A549 (cell line): ENCODE results near the gene HILPDA. TPM values are rescaled to one million over a fixed set of nuclear protein-coding genes. Genes with fewer than 3 reads are reported as not detected.

Source experiments
- ATAC-seq, 2 experiments: fragments of 200-7000 bp in 1 of 2; fragments of >200 bp in 1 of 2; cut with Nextera tagmentation in 1 of 2; cut with Tn5 transposase in 1 of 2; 3 replicates each; pipeline versions ENCODE4 v1.8.0 to v1.9.1; 2018 to 2020; ENCODE audit warnings: mild to moderate bottlenecking in 1 of 2, moderate library complexity in 1 of 2
- CTCF ChIA-PET: fragments of 300-600 bp; sonication (Branson Sonifier 250); formaldehyde crosslinking; extraction: SDS; loops from one replicate; lab custom pipeline; 2021; ENCODE audit warnings: antibody characterized with exemption, inconsistent platforms; lab: Yijun Ruan, JAX
- POLR2A ChIA-PET: fragments of 350-600 bp; formaldehyde crosslinking; extraction: SDS; loops from one replicate; lab custom pipeline; 2021; ENCODE audit warnings: antibody characterized with exemption, inconsistent platforms; lab: Yijun Ruan, JAX
- DNase-seq, 2 experiments: peaks; one replicate each; pipeline versions ENCODE4 v3.0.0 to v3.0.0-alpha.2; 2011 to 2016; ENCODE audit warnings: low read depth in 1 of 2, low spot score in 1 of 2
- FAIRE-seq: peaks from 2 replicates; lab custom pipeline; 2011; peaks lifted over from hg19 to GRCh38; lab: Jason Lieb, UNC
- H3K27ac ChIP-seq, 2 experiments: fragments of >200 bp; sonication (Bioruptor Twin); formaldehyde crosslinking; 3 replicates each; pipeline ENCODE4 v1.5.1; 2016 to 2017
- H3K4me1 ChIP-seq: fragments of >200 bp; sonication (Bioruptor Twin); formaldehyde crosslinking; 3 replicates; pipeline ENCODE4 v1.6.1; 2016
- H3K4me2 ChIP-seq: fragments of >200 bp; sonication (Bioruptor Twin); formaldehyde crosslinking; 3 replicates; pipeline ENCODE4 v1.6.1; 2016
- H3K4me3 ChIP-seq: fragments of >200 bp; sonication (Bioruptor Twin); formaldehyde crosslinking; 3 replicates; pipeline ENCODE4 v1.5.1; 2016
- H3K9me3 ChIP-seq: fragments of >200 bp; sonication (Bioruptor Twin); formaldehyde crosslinking; 3 replicates; pipeline ENCODE4 v1.6.1; 2016
- BHLHE40 ChIP-seq: IDR thresholded peaks from 2 replicates; pipeline ENCODE4 v1.6.1; 2012; ENCODE audit warnings: low read depth, low read length, inconsistent platforms
- CBX8 ChIP-seq: fragments of 200-600 bp; sonication (generic); IDR thresholded peaks from 2 replicates; pipeline ENCODE4 v1.6.1; 2016
- CHD4 ChIP-seq: fragments of 200-600 bp; sonication (generic); IDR thresholded peaks from 2 replicates; pipeline ENCODE4 v1.6.1; 2016; ENCODE audit warnings: antibody characterized with exemption, mild to moderate bottlenecking, borderline replicate concordance
- E2F6 ChIP-seq: IDR thresholded peaks from 2 replicates; pipeline ENCODE4 v1.6.1; 2012; ENCODE audit warnings: low read depth, borderline replicate concordance
- EHF ChIP-seq: fragments of 250-450 bp; sonication (Bioruptor Pico); IDR thresholded peaks from 2 replicates; pipeline ENCODE4 v1.5.0; 2020; ENCODE audit warnings: mild to moderate bottlenecking
- EP300 ChIP-seq, 2 experiments: fragments of >200 bp; sonication (Bioruptor Twin); formaldehyde crosslinking; IDR thresholded peaks; 2 replicates in 1 of 2; 3 replicates in 1 of 2; pipeline ENCODE4 v1.6.1; 2016 to 2017
- ESRRA ChIP-seq: fragments of 150-350 bp; IDR thresholded peaks from 2 replicates; pipeline ENCODE4 v1.6.1; 2014; ENCODE audit warnings: mild to moderate bottlenecking, low read length, borderline replicate concordance
- FOSB ChIP-seq: fragments of 250-450 bp; sonication (Bioruptor Pico); IDR thresholded peaks from 2 replicates; pipeline ENCODE4 v1.5.0; 2020; ENCODE audit warnings: mild to moderate bottlenecking, moderate library complexity
- FOSL2 ChIP-seq, 2 experiments: fragments of 450-650 bp in 1 of 2; fragments of >200 bp in 1 of 2; sonication (Bioruptor Twin) in 1 of 2; formaldehyde crosslinking; IDR thresholded peaks; 2 replicates each; pipeline versions ENCODE4 v1.5.0 to v1.6.1; 2016 to 2020; ENCODE audit warnings: mild to moderate bottlenecking in 1 of 2, moderate library complexity in 1 of 2
- FOXS1 ChIP-seq: fragments of 250-450 bp; sonication (Bioruptor Pico); IDR thresholded peaks from 2 replicates; pipeline ENCODE4 v1.5.0; 2020; ENCODE audit warnings: mild to moderate bottlenecking, moderate library complexity
- HOXA7 ChIP-seq: fragments of 250-450 bp; sonication (Bioruptor Pico); IDR thresholded peaks from 2 replicates; pipeline ENCODE4 v1.5.0; 2020; ENCODE audit warnings: mild to moderate bottlenecking, moderate library complexity
- HOXB13 ChIP-seq: fragments of 250-450 bp; sonication (Bioruptor Pico); IDR thresholded peaks from 2 replicates; pipeline ENCODE4 v1.5.0; 2020; ENCODE audit warnings: low read depth, mild to moderate bottlenecking, moderate library complexity
- JUN ChIP-seq, 2 experiments: fragments of >200 bp; sonication (Bioruptor Twin); formaldehyde crosslinking; IDR thresholded peaks; 2 replicates in 1 of 2; 3 replicates in 1 of 2; pipeline ENCODE4 v1.6.1; 2016 to 2017
- JUNB ChIP-seq: fragments of >200 bp; sonication (Bioruptor Twin); formaldehyde crosslinking; IDR thresholded peaks from 2 replicates; pipeline ENCODE4 v1.6.1; 2016
- KDM1A ChIP-seq: fragments of 200-600 bp; sonication (generic); IDR thresholded peaks from 2 replicates; pipeline ENCODE4 v1.6.1; 2016; ENCODE audit warnings: low read depth, mild to moderate bottlenecking
- KDM5A ChIP-seq: fragments of 200-600 bp; sonication (generic); IDR thresholded peaks from 2 replicates; pipeline ENCODE4 v1.6.1; 2016; ENCODE audit warnings: antibody characterized with exemption, mild to moderate bottlenecking
- MAX ChIP-seq: IDR thresholded peaks from 2 replicates; pipeline ENCODE4 v1.6.1; 2012
- MAZ ChIP-seq: fragments of 150-350 bp; IDR thresholded peaks from 2 replicates; pipeline ENCODE4 v1.6.1; 2014; ENCODE audit warnings: antibody characterized with exemption, low read depth, low read length, borderline replicate concordance
- MYC ChIP-seq: IDR thresholded peaks from 2 replicates; pipeline ENCODE4 v1.6.1; 2012; ENCODE audit warnings: mild to moderate bottlenecking, inconsistent platforms, low read length, improper control_type of control experiment, borderline replicate concordance
- NPAS2 ChIP-seq: fragments of 250-450 bp; sonication (Bioruptor Pico); IDR thresholded peaks from 2 replicates; pipeline ENCODE4 v1.8.0; 2022; ENCODE audit warnings: mild to moderate bottlenecking, moderate library complexity, borderline replicate concordance
- PBX3 ChIP-seq: IDR thresholded peaks from 2 replicates; pipeline ENCODE4 v1.6.1; 2012
- POLR2A ChIP-seq: IDR thresholded peaks from 2 replicates; pipeline ENCODE4 v1.6.1; 2012; ENCODE audit warnings: mild to moderate bottlenecking, low read length
- POLR2AphosphoS2 ChIP-seq: conservative IDR thresholded peaks from 2 replicates; pipeline ENCODE4 v1.6.1; 2012; ENCODE audit warnings: low read length, improper control_type of control experiment, inconsistent platforms
- RAD21 ChIP-seq, 2 experiments: fragments of >200 bp in 1 of 2; sonication (Bioruptor Twin) in 1 of 2; formaldehyde crosslinking in 1 of 2; IDR thresholded peaks in 1 of 2; conservative IDR thresholded peaks in 1 of 2; 2 replicates in 1 of 2; 3 replicates in 1 of 2; pipeline ENCODE4 v1.6.1; 2012 to 2018; ENCODE audit warnings: inconsistent platforms in 1 of 2
- RARB ChIP-seq: fragments of 250-450 bp; sonication (Bioruptor Pico); IDR thresholded peaks from 2 replicates; pipeline ENCODE4 v1.8.0; 2021; ENCODE audit warnings: mild to moderate bottlenecking, moderate library complexity
- SMC3 ChIP-seq: fragments of >200 bp; sonication (Bioruptor Twin); formaldehyde crosslinking; IDR thresholded peaks from 3 replicates; pipeline ENCODE4 v1.6.1; 2018; ENCODE audit warnings: inconsistent platforms
- WGBS: methylation state at CpG from one replicate; pipeline ENCODE4 v1.1.6; 2017; ENCODE audit errors: missing lambda C conversion rate; 5-methylcytosine and 5-hydroxymethylcytosine counted together
- polyA plus RNA-seq, 4 experiments: library from polyadenylated mRNA; depleted of rRNA in 3 of 4; stranded (reverse); fragments of >200 nt; fragmentation: RNase III in 1 of 4; extraction: RNeasy Plus Mini Kit Qiagen cat#74134 plus additional on column Dnase treatment in 1 of 4; gene quantifications; 2 replicates in 3 of 4; 3 replicates in 1 of 4; pipeline ENCODE4 v1.2.3, GENCODE V29; 2011 to 2017

Gene HILPDA
- polyA plus RNA-seq, 2 of the 4 experiments (the other 2 are of a cell fraction) = 24.2 to 94.6 TPM

- ATAC-seq = no peak
- DNase-seq = no peak
- POLR2A ChIA-PET = no interaction called here
- no peak overlapping the region for H3K4me2 ChIP-seq
- CTCF ChIA-PET = interaction anchor here (1.4 to 5.3 kb wide), 3 partner anchors 15 to 24 kb away, joined by 3 to 66 read pairs (median 4); no protein-coding TSS in a partner anchor
- 92% methylated on average over 5 of the region's 5 CpGs for WGBS
- TF ChIP-seq PBX3 (no peak), KDM1A (0 out of 2 replicates have a peak, but pooled peaks have one; percentile 31)
- TF ChIP-seq, all 56 proteins: peak for 1
- H3K4me3 ChIP-seq = no peak overlapping the region
- no peaks in the 10 kb centered on the region for H3K9me3 ChIP-seq
- no peak for FAIRE-seq
- no peak overlapping the region for H3K27ac ChIP-seq
- peaks cover 21% of the 10 kb centered on the region for H3K4me1 ChIP-seq
Measured at GRCh38 chr7:128450913-128451312, 4.8 kb upstream of the HILPDA start.

GRCh38 chr7:128452552-128452951 lies 3.1 kb upstream of the HILPDA start:
- ATAC-seq (no peak), FAIRE-seq (no peak), DNase-seq (no peak)
- ChIA-PET CTCF (interaction anchor here (0.6 to 5.3 kb wide), 5 partner anchors 12 to 432 kb away, joined by 3 to 66 read pairs (median 4); no protein-coding TSS in a partner anchor), POLR2A (no interaction called here)
- no peak overlapping the region for H3K27ac ChIP-seq
- WGBS = 44% methylated on average over 1 of the region's 1 CpG
- peaks cover 23% of the 10 kb centered on the region for H3K4me1 ChIP-seq
- no peak overlapping the region for H3K4me3 ChIP-seq
- H3K9me3 ChIP-seq = no peaks in the 10 kb centered on the region
- no peak overlapping the region for H3K4me2 ChIP-seq
- TF ChIP-seq POLR2AphosphoS2 = no peak
- TF ChIP-seq ESRRA = no peak
- no peak for TF ChIP-seq KDM5A
- TF ChIP-seq MAX = no peak
- no peak for TF ChIP-seq POLR2A
- no peak for TF ChIP-seq CBX8

- Histone ChIP-seq H3K4me1 (peaks cover 38% of the 10 kb centered on the region), H3K4me3 (no peak overlapping the region), H3K27ac (peak overlapping the region; percentile 86 to 94; a peak in 5 of 6 replicates), H3K4me2 (peak overlapping the region; percentile 96), H3K9me3 (no peaks in the 10 kb centered on the region)
- POLR2A ChIA-PET = no interaction called here
- DNase-seq (no peak), ATAC-seq (no peak), FAIRE-seq (no peak)
- TF ChIP-seq E2F6 (no peak), FOSB (CRISPR knock-in tag) (no peak), EHF (CRISPR knock-in tag) (no peak), CBX8 (no peak), JUN (IDR thresholded peaks at IDR 0.05) (no peak), MAZ (no peak), HOXB13 (CRISPR knock-in tag) (no peak), EP300 (IDR thresholded peaks at IDR 0.05) (no peak), HOXA7 (CRISPR knock-in tag) (no peak), RARB (CRISPR knock-in tag) (no peak), KDM1A (no peak), JUNB (no peak), FOSL2 (IDR thresholded peaks at IDR 0.05) (no peak), FOSL2 (CRISPR knock-in tag; IDR thresholded peaks at IDR 0.05) (no peak), BHLHE40 (no peak), CHD4 (no peak), FOXS1 (CRISPR knock-in tag) (no peak), RAD21 (conservative IDR thresholded peaks at IDR 0.05 in 1 of 2, IDR thresholded peaks at IDR 0.05 in 1 of 2) (no peak), MYC (no peak), NPAS2 (CRISPR knock-in tag) (no peak), SMC3 (no peak)
- CTCF ChIA-PET = interaction anchor here (0.7 to 5.3 kb wide), 10 partner anchors 11 to 425 kb away, joined by 3 to 66 read pairs (median 6); no protein-coding TSS in a partner anchor
- 92% methylated on average over 23 of the region's 23 CpGs for WGBS
Measured at GRCh38 chr7:128453836-128454804, 1.6 kb upstream of the HILPDA start.
